ENCODE data around the gene SORCS2. TPM values are rescaled to one million over a fixed set of nuclear protein-coding genes. Genes with fewer than 3 reads are reported as not detected.

Gene SORCS2
- total and polyA plus RNA-seq, 4 donors: 2.2 to 7.7 (median 2.5) TPM

- TF ChIP-seq, protein P1, sequence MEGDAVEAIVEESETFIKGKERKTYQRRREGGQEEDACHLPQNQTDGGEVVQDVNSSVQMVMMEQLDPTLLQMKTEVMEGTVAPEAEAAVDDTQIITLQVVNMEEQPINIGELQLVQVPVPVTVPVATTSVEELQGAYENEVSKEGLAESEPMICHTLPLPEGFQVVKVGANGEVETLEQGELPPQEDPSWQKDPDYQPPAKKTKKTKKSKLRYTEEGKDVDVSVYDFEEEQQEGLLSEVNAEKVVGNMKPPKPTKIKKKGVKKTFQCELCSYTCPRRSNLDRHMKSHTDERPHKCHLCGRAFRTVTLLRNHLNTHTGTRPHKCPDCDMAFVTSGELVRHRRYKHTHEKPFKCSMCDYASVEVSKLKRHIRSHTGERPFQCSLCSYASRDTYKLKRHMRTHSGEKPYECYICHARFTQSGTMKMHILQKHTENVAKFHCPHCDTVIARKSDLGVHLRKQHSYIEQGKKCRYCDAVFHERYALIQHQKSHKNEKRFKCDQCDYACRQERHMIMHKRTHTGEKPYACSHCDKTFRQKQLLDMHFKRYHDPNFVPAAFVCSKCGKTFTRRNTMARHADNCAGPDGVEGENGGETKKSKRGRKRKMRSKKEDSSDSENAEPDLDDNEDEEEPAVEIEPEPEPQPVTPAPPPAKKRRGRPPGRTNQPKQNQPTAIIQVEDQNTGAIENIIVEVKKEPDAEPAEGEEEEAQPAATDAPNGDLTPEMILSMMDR (IDR thresholded peaks at IDR 0.05; ENCODE audit: control extremely low read depth, extremely low read depth): no peak
- H3K4me3 ChIP-seq: no peak overlapping the region
- 67 to 70% methylated on average over 6 of the region's 6 CpGs for WGBS, 2 donors
- no peaks in the 10 kb centered on the region for H3K36me3 ChIP-seq (ENCODE audit: control insufficient read depth in 4 of 4, insufficient read depth in 4 of 4, low read length in 4 of 4)
- H3K9ac ChIP-seq (ENCODE audit: insufficient read depth in 1 of 2, low read length in 2 of 2): no peak overlapping the region
- H3K9me3 ChIP-seq (ENCODE audit: control insufficient read depth in 4 of 4, insufficient read depth in 3 of 4, low read length in 3 of 4): peaks cover 0 to 2% (median 0%) of the 10 kb centered on the region in 4 donors
- H3K27me3 ChIP-seq (ENCODE audit: control insufficient read depth in 3 of 3, insufficient read depth in 3 of 3, low read length in 2 of 3): peaks cover 3 to 63% (median 7%) of the 10 kb centered on the region in 3 donors
- DNase-seq: no peak
- peaks cover 0 to 9% (median 0%) of the 10 kb centered on the region in 5 donors for H3K4me1 ChIP-seq (ENCODE audit: control insufficient read depth in 5 of 5, insufficient read depth in 5 of 5, low read length in 5 of 5)
- no peak overlapping the region for H3K27ac ChIP-seq (ENCODE audit: low read depth in 1 of 2, low read length in 1 of 2)
- no peak for ATAC-seq (ENCODE audit: insufficient read depth, low FRiP score)
These were observed 329.3 kb downstream of the SORCS2 start for GRCh38 chr4:7521666-7522065.

DNA sequence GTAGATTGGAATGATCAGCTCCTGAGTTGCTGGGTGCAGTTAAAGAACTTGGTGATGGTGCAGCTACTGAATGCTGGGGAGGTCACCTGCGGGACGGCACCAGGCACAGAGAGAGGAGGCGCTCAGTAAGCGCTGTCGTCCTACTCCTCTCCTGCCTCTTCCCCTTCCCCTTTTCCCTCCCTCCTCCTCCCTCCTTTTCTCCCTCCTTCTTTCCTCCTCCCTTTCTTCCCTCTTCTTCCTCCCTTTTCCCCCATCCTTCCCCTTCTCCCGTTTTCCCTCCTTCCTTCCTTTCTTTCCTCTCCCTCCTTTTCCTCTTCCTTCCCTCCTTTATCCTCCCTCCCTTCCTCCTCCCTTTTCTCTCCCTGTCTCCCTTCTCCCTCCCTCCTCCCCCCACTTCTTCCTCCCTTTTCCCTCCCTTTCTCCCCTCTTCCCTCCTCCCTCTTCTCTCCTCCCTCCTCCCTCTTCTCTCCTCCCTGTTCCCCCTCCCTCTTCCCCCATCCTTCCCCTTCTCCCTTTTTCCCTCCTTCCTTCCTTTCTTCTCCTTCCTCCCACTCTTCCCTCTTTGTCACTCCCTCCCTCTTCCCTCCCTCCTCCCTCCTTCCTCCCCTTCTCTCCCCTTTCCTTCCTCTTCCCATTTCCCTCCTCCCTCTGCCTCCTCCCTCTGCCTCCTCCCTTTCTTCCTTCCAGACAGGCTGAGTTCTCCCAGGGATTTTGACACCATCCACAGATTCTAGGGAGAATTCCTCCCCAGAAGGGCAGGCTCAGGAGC is 330.3 kb downstream of the SORCS2 start:
- TF ChIP-seq, protein P1 (IDR thresholded peaks at IDR 0.05; ENCODE audit: control extremely low read depth, extremely low read depth): no peak
- Histone ChIP-seq H3K9me3 (ENCODE audit: control insufficient read depth in 4 of 4, insufficient read depth in 3 of 4, low read length in 3 of 4) (peaks cover 0 to 2% (median 0%) of the 10 kb centered on the region in 4 donors), H3K36me3 (ENCODE audit: control insufficient read depth in 4 of 4, insufficient read depth in 4 of 4, low read length in 4 of 4) (no peaks in the 10 kb centered on the region), H3K4me3 (no peak overlapping the region), H3K9ac (ENCODE audit: insufficient read depth in 1 of 2, low read length in 2 of 2) (no peak overlapping the region), H3K4me1 (ENCODE audit: control insufficient read depth in 5 of 5, insufficient read depth in 5 of 5, low read length in 5 of 5) (peaks cover 0 to 8% (median 0%) of the 10 kb centered on the region in 5 donors), H3K27me3 (ENCODE audit: control insufficient read depth in 3 of 3, insufficient read depth in 3 of 3, low read length in 2 of 3) (peaks cover 3 to 56% (median 7%) of the 10 kb centered on the region in 3 donors), H3K27ac (ENCODE audit: low read depth in 1 of 2, low read length in 1 of 2) (no peak overlapping the region)
- 57 to 62% methylated on average over 5 to 6 of the region's 6 CpGs for WGBS, 2 donors
- ATAC-seq (ENCODE audit: insufficient read depth, low FRiP score) (no peak), DNase-seq (no peak)

- TF ChIP-seq, protein P1 (IDR thresholded peaks at IDR 0.05; ENCODE audit: control extremely low read depth, extremely low read depth): no peak
- ATAC-seq (ENCODE audit: insufficient read depth, low FRiP score) (no peak), DNase-seq (no peak)
- H3K27ac ChIP-seq (ENCODE audit: low read depth in 1 of 2, low read length in 1 of 2): no peak overlapping the region
- H3K4me1 ChIP-seq (ENCODE audit: control insufficient read depth in 5 of 5, insufficient read depth in 5 of 5, low read length in 5 of 5): peaks cover 0 to 8% (median 0%) of the 10 kb centered on the region in 5 donors
- WGBS, 2 donors: 80 to 82% methylated on average over 12 of the region's 12 CpGs
- no peaks in the 10 kb centered on the region for H3K36me3 ChIP-seq (ENCODE audit: control insufficient read depth in 4 of 4, insufficient read depth in 4 of 4, low read length in 4 of 4)
- H3K9ac ChIP-seq (ENCODE audit: insufficient read depth in 1 of 2, low read length in 2 of 2): no peak overlapping the region
- no peaks in the 10 kb centered on the region for H3K9me3 ChIP-seq (ENCODE audit: control insufficient read depth in 4 of 4, insufficient read depth in 3 of 4, low read length in 3 of 4)
- H3K27me3 ChIP-seq (ENCODE audit: control insufficient read depth in 3 of 3, insufficient read depth in 3 of 3, low read length in 2 of 3): peaks cover 3 to 47% (median 7%) of the 10 kb centered on the region in 3 donors
- H3K4me3 ChIP-seq: no peak overlapping the region
These were observed 331.2 kb downstream of the SORCS2 start for GRCh38 chr4:7523526-7523925.
